CD4-positive, CD25-positive, alpha-beta regulatory T cell (primary cell): Measurements from ENCODE around the gene SFXN5. TPM values are rescaled to one million over a fixed set of nuclear protein-coding genes. Genes with fewer than 3 reads are reported as not detected.

Experiments
- ATAC-seq, 2 donors: fragments of 150-1000 bp; cut with Tn5 transposase; one replicate each; pipeline ENCODE4 v1.10.0; 2021; ENCODE audit warnings: low read depth in 2 of 2, moderate number of reproducible peaks in 2 of 2, moderate library complexity in 1 of 2
- DNase-seq, 3 donors: peaks; one replicate each; pipeline versions ENCODE4 v3.0.0 to v3.0.0-alpha.2; 2012 to 2022; ENCODE audit warnings: mixed read lengths in 1 of 3
- H3K27ac ChIP-seq: one replicate; pipeline ENCODE4 v1.7.0; 2013; ENCODE audit warnings: mild to moderate bottlenecking, low read length; ENCODE audit not compliant: insufficient read depth, poor library complexity, severe bottlenecking
- H3K27me3 ChIP-seq: one replicate; pipeline ENCODE4 v1.7.0; 2013; ENCODE audit warnings: low read length; ENCODE audit not compliant: control insufficient read depth, insufficient read depth
- H3K36me3 ChIP-seq: one replicate; pipeline ENCODE4 v1.7.0; 2013; ENCODE audit warnings: mild to moderate bottlenecking, low read length, moderate library complexity; ENCODE audit not compliant: control insufficient read depth, insufficient read depth
- H3K4me1 ChIP-seq: 2 replicates; pipeline ENCODE4 v1.7.0; 2013; ENCODE audit warnings: mild to moderate bottlenecking, low read length; ENCODE audit not compliant: insufficient read depth, control insufficient read depth, poor library complexity, severe bottlenecking
- H3K4me3 ChIP-seq: one replicate; pipeline ENCODE4 v1.7.0; 2013; ENCODE audit warnings: low read depth, mild to moderate bottlenecking, low read length, moderate library complexity
- H3K9me3 ChIP-seq, 2 experiments: 1 replicate in 1 of 2; 2 replicates in 1 of 2; pipeline ENCODE4 v1.7.0; 2013; ENCODE audit warnings: low read length in 2 of 2, mild to moderate bottlenecking in 1 of 2, moderate library complexity in 1 of 2; ENCODE audit not compliant: control insufficient read depth in 2 of 2
- H3K27ac Mint-ChIP-seq, 3 donors: one replicate each; pipeline ENCODE4 v1.8.0; 2020 to 2022; ENCODE audit warnings: mild to moderate bottlenecking in 3 of 3, mixed read lengths in 3 of 3, moderate library complexity in 2 of 3
- H3K27me3 Mint-ChIP-seq: one replicate; pipeline ENCODE4 v1.8.0; 2022; ENCODE audit warnings: mild to moderate bottlenecking, mixed read lengths
- H3K36me3 Mint-ChIP-seq: one replicate; pipeline ENCODE4 v1.8.0; 2020; ENCODE audit warnings: mixed read lengths
- H3K4me1 Mint-ChIP-seq, 4 donors: one replicate each; pipeline ENCODE4 v1.8.0; 2020 to 2022; ENCODE audit warnings: mixed read lengths in 4 of 4, mild to moderate bottlenecking in 1 of 4
- H3K4me3 Mint-ChIP-seq, 4 donors: one replicate each; pipeline ENCODE4 v1.8.0; 2020 to 2022; ENCODE audit warnings: mild to moderate bottlenecking in 4 of 4, mixed read lengths in 4 of 4, moderate library complexity in 3 of 4
- H3K9me3 Mint-ChIP-seq, 7 donors: one replicate each; pipeline ENCODE4 v1.8.0; 2020 to 2022; ENCODE audit warnings: mixed read lengths in 7 of 7, mild to moderate bottlenecking in 3 of 7, moderate library complexity in 2 of 7
- polyA plus RNA-seq, 4 donors: library from polyadenylated mRNA; unstranded; fragments of 300-500 nt; fragmentation: Illumina TruSeq; gene quantifications; one replicate each; pipeline ENCODE4 v1.2.3, GENCODE V29; 2021
- total RNA-seq: library from RNA; stranded (reverse); gene quantifications from one replicate; pipeline ENCODE4 v1.2.3, GENCODE V29; 2022

SFXN5 gene
- total and polyA plus RNA-seq, 5 donors from 2014 or later, result 1.0 to 8.0 (median 1.9) TPM

GRCh38 chr2:72940361-72940760 lies 131.2 kb downstream of the SFXN5 start:
- DNase-seq (no peak), ATAC-seq (no peak)
- Mint-ChIP-seq H3K36me3 (peaks cover 4% of the 10 kb centered on the region), H3K4me3 (no peak overlapping the region), H3K27me3 (peaks cover 8% of the 10 kb centered on the region), H3K9me3 (no peaks in the 10 kb centered on the region), H3K4me1 (no peaks in the 10 kb centered on the region), H3K27ac (no peak overlapping the region)
- H3K4me1 ChIP-seq, result no peaks in the 10 kb centered on the region
- H3K27me3 ChIP-seq, result no peaks in the 10 kb centered on the region
- H3K36me3 ChIP-seq, result no peaks in the 10 kb centered on the region
- H3K4me3 ChIP-seq, result no peak overlapping the region
- no peak overlapping the region for H3K27ac ChIP-seq
- H3K9me3 ChIP-seq, result no peaks in the 10 kb centered on the region

- no peaks in the 10 kb centered on the region for H3K4me1 Mint-ChIP-seq
- H3K27me3 ChIP-seq, result no peaks in the 10 kb centered on the region
- no peaks in the 10 kb centered on the region for H3K9me3 Mint-ChIP-seq
- H3K27ac ChIP-seq, result no peak overlapping the region
- H3K9me3 ChIP-seq, result no peaks in the 10 kb centered on the region
- ATAC-seq (no peak), DNase-seq (no peak)
- H3K27me3 Mint-ChIP-seq, result peaks cover 11% of the 10 kb centered on the region
- H3K4me1 ChIP-seq, result no peaks in the 10 kb centered on the region
- no peak overlapping the region for H3K4me3 ChIP-seq
- H3K4me3 Mint-ChIP-seq, result no peak overlapping the region
- H3K36me3 ChIP-seq, result no peaks in the 10 kb centered on the region
- no peaks in the 10 kb centered on the region for H3K36me3 Mint-ChIP-seq
- no peak overlapping the region for H3K27ac Mint-ChIP-seq
Measured at GRCh38 chr2:72938455-72938854, 133.1 kb downstream of the SFXN5 start.

- Histone ChIP-seq H3K4me3 (no peak overlapping the region), H3K4me1 (no peaks in the 10 kb centered on the region), H3K27me3 (no peaks in the 10 kb centered on the region), H3K36me3 (no peaks in the 10 kb centered on the region), H3K9me3 (no peaks in the 10 kb centered on the region), H3K27ac (no peak overlapping the region)
- DNase-seq, result no peak
- Mint-ChIP-seq H3K36me3 (no peaks in the 10 kb centered on the region), H3K27me3 (peaks cover 13% of the 10 kb centered on the region), H3K4me1 (no peaks in the 10 kb centered on the region), H3K9me3 (no peaks in the 10 kb centered on the region), H3K4me3 (no peak overlapping the region), H3K27ac (no peak overlapping the region)
- ATAC-seq, result no peak
Measured at GRCh38 chr2:72937356-72937669, 134.2 kb downstream of the SFXN5 start.

GRCh38 chr2:72936660-72937355 lies 134.7 kb downstream of the SFXN5 start:
- no peaks in the 10 kb centered on the region for H3K4me1 ChIP-seq
- no peak overlapping the region for H3K4me3 Mint-ChIP-seq
- H3K27me3 Mint-ChIP-seq, result peaks cover 13% of the 10 kb centered on the region
- no peaks in the 10 kb centered on the region for H3K36me3 Mint-ChIP-seq
- no peak overlapping the region for H3K4me3 ChIP-seq
- ATAC-seq, result no peak
- no peaks in the 10 kb centered on the region for H3K27me3 ChIP-seq
- H3K27ac Mint-ChIP-seq, result no peak overlapping the region
- DNase-seq, result no peak
- no peaks in the 10 kb centered on the region for H3K9me3 Mint-ChIP-seq
- no peaks in the 10 kb centered on the region for H3K36me3 ChIP-seq
- H3K9me3 ChIP-seq, result no peaks in the 10 kb centered on the region
- no peaks in the 10 kb centered on the region for H3K4me1 Mint-ChIP-seq
- H3K27ac ChIP-seq, result no peak overlapping the region

- Mint-ChIP-seq H3K4me3 (no peak overlapping the region), H3K4me1 (no peaks in the 10 kb centered on the region), H3K36me3 (no peaks in the 10 kb centered on the region), H3K27ac (no peak overlapping the region), H3K27me3 (peaks cover 13% of the 10 kb centered on the region), H3K9me3 (no peaks in the 10 kb centered on the region)
- H3K27me3 ChIP-seq, result no peaks in the 10 kb centered on the region
- no peak overlapping the region for H3K4me3 ChIP-seq
- no peak for DNase-seq
- no peaks in the 10 kb centered on the region for H3K4me1 ChIP-seq
- H3K9me3 ChIP-seq, result no peaks in the 10 kb centered on the region
- H3K36me3 ChIP-seq, result no peaks in the 10 kb centered on the region
- no peak overlapping the region for H3K27ac ChIP-seq
- ATAC-seq, result no peak
Measured at GRCh38 chr2:72935611-72935957, 135.9 kb downstream of the SFXN5 start.

- Mint-ChIP-seq H3K27me3 (peaks cover 13% of the 10 kb centered on the region), H3K36me3 (no peaks in the 10 kb centered on the region), H3K4me1 (no peaks in the 10 kb centered on the region), H3K27ac (peak overlapping the region in 1 of 3 donors; percentile 10), H3K9me3 (no peaks in the 10 kb centered on the region), H3K4me3 (no peak overlapping the region)
- H3K9me3 ChIP-seq, result no peaks in the 10 kb centered on the region
- no peaks in the 10 kb centered on the region for H3K36me3 ChIP-seq
- no peak overlapping the region for H3K27ac ChIP-seq
- no peaks in the 10 kb centered on the region for H3K27me3 ChIP-seq
- no peak for ATAC-seq
- no peak overlapping the region for H3K4me3 ChIP-seq
- DNase-seq, result no peak
- H3K4me1 ChIP-seq, result no peaks in the 10 kb centered on the region
Measured at GRCh38 chr2:72934683-72935610, 136.6 kb downstream of the SFXN5 start.

- Histone ChIP-seq H3K27ac (no peak overlapping the region), H3K27me3 (peaks cover 9% of the 10 kb centered on the region), H3K4me3 (no peak overlapping the region), H3K36me3 (no peaks in the 10 kb centered on the region), H3K4me1 (no peaks in the 10 kb centered on the region), H3K9me3 (no peaks in the 10 kb centered on the region)
- Mint-ChIP-seq H3K9me3 (no peaks in the 10 kb centered on the region), H3K27ac (no peak overlapping the region), H3K4me1 (no peaks in the 10 kb centered on the region), H3K4me3 (no peak overlapping the region), H3K27me3 (peaks cover 5% of the 10 kb centered on the region), H3K36me3 (no peaks in the 10 kb centered on the region)
- no peak for ATAC-seq
- no peak for DNase-seq
Measured at GRCh38 chr2:72933646-72934151, 137.8 kb downstream of the SFXN5 start.
